Stomach (tissue), 9 donors: ENCODE data around the gene FIGLA. TPM values are rescaled to one million over a fixed set of nuclear protein-coding genes. Genes with fewer than 3 reads are reported as not detected.
"Not testable (repeated sequence)": the region's sequence is repeated elsewhere in the genome, so short reads cannot be mapped to it uniquely, and the experiment has no call there.

Experiments used
- DNase-seq, 2 donors: peaks; one replicate each; pipeline versions ENCODE4 v3.0.0 to v3.0.0-alpha.2; 2013 to 2019
- H3K27ac ChIP-seq, 5 donors: fragments of 200-600 bp in 4 of 5; sonication (generic) in 4 of 5; one replicate each; pipeline ENCODE4 v1.5.1; 2013 to 2019; ENCODE audit warnings: mild to moderate bottlenecking in 1 of 5, moderate library complexity in 1 of 5
- H3K27me3 ChIP-seq, 3 donors: fragments of 200-600 bp; sonication (generic); one replicate each; pipeline ENCODE4 v1.5.1; 2017 to 2019; ENCODE audit warnings: mixed run types in 1 of 3
- H3K36me3 ChIP-seq, 4 donors: fragments of 200-600 bp; sonication (generic); 1 replicate in 3 of 4; 2 replicates in 1 of 4; pipeline ENCODE4 v1.5.1; 2016 to 2019
- H3K4me1 ChIP-seq, 4 donors: fragments of 200-600 bp; sonication (generic); one replicate each; pipeline ENCODE4 v1.5.1; 2016 to 2019
- H3K4me3 ChIP-seq, 4 donors: fragments of 200-600 bp; sonication (generic) in 3 of 4; one replicate each; pipeline ENCODE4 v1.5.1; 2016 to 2019; ENCODE audit warnings: mild to moderate bottlenecking in 1 of 4
- H3K9me3 ChIP-seq, 4 donors: fragments of 200-600 bp; sonication (generic); one replicate each; pipeline ENCODE4 v1.5.1; 2016 to 2019
- CTCF ChIP-seq, 7 experiments: fragments of 450-650 bp in 4 of 7; fragments of 200-600 bp in 3 of 7; sonication (generic) in 3 of 7; IDR thresholded peaks; one replicate each; pipeline ENCODE4 v1.5.1; 2016 to 2019; ENCODE audit warnings: antibody characterized with exemption in 7 of 7, control low read depth in 2 of 7, mild to moderate bottlenecking in 1 of 7
- EP300 ChIP-seq: sonication (generic); formaldehyde crosslinking; IDR thresholded peaks from one replicate; pipeline ENCODE4 v1.6.1; 2017; ENCODE audit warnings: antibody characterized with exemption
- POLR2A ChIP-seq, 4 donors: fragments of 450-650 bp; IDR thresholded peaks; one replicate each; pipeline ENCODE4 v1.6.1; 2016; ENCODE audit warnings: antibody characterized with exemption in 4 of 4, control low read depth in 2 of 4, mild to moderate bottlenecking in 1 of 4, moderate library complexity in 1 of 4
- POLR2AphosphoS5 ChIP-seq, 3 donors: sonication (generic); formaldehyde crosslinking; IDR thresholded peaks; one replicate each; pipeline ENCODE4 v1.6.1; 2016; ENCODE audit warnings: antibody characterized with exemption in 3 of 3
- WGBS, 5 donors: extraction: QIAGEN DNeasy Blood & Tissue Kit in 3 of 5; methylation state at CpG; one replicate each; pipeline versions ENCODE4 v1.1.5 to v1.1.7; 2013 to 2018; 5-methylcytosine and 5-hydroxymethylcytosine counted together
- intact Hi-C: fragments of 100-400 bp; cut with DNase I; formaldehyde crosslinking; loops from one replicate; pipeline ENCODE4 v1.15.1; 2023; ENCODE audit warnings: low total_unique reads
- polyA plus RNA-seq, 3 donors: library from polyadenylated mRNA; stranded (reverse); fragments of 200-250 nt; gene quantifications; one replicate each; pipeline ENCODE4 v1.2.3, GENCODE V29; 2013
- total RNA-seq, 5 donors: library from RNA; depleted of rRNA; stranded (reverse); fragments of >200 nt; gene quantifications; one replicate each; pipeline versions ENCODE4 v1.1.0 to v1.2.3, GENCODE V29; 2014 to 2016
- donor health status: healthy with polysubstance abuse.
- donor health status: Bipolar disorder and iron deficiency.
- donor health status: healthy.

FIGLA gene
- total and polyA plus RNA-seq, 8 donors, result 0.75 TPM; not detected in 7

GRCh38 chr2:70799706-70800105, 9.3 kb upstream of the FIGLA start:
- no peak for DNase-seq
- no peak overlapping the region for H3K4me3 ChIP-seq
- no peak overlapping the region for H3K27ac ChIP-seq
- H3K4me1 ChIP-seq, result no peaks in the 10 kb centered on the region
- peaks cover 0 to 24% (median 6%) of the 10 kb centered on the region in 4 donors for H3K9me3 ChIP-seq
- peaks cover 0 to 25% (median 0%) of the 10 kb centered on the region in 3 donors for H3K27me3 ChIP-seq
- TF ChIP-seq CTCF (IDR thresholded peaks at IDR 0.05), result no peak
- no peak for TF ChIP-seq EP300
- TF ChIP-seq POLR2AphosphoS5 (IDR thresholded peaks at IDR 0.05), result no peak
- no peaks in the 10 kb centered on the region for H3K36me3 ChIP-seq
- intact Hi-C loops, result no loop called here
- WGBS, 5 donors, result 85 to 91% (median 87%) methylated on average over 2 of the region's 2 CpGs

- H3K36me3 ChIP-seq, intact Hi-C loops, H3K4me3 ChIP-seq, H3K4me1 ChIP-seq, H3K27ac ChIP-seq, DNase-seq: not testable (repeated sequence)
- peaks cover 0 to 24% (median 6%) of the 10 kb centered on the region in 4 donors for H3K9me3 ChIP-seq
- H3K27me3 ChIP-seq, result peaks cover 0 to 41% (median 0%) of the 10 kb centered on the region in 3 donors
- WGBS, 5 donors, result 64 to 87% (median 75%) methylated on average over 3 of the region's 3 CpGs
These were observed 7.6 kb upstream of the FIGLA start for GRCh38 chr2:70797996-70798395.

- Histone ChIP-seq H3K4me3 (no peak overlapping the region), H3K4me1 (no peaks in the 10 kb centered on the region), H3K9me3 (peaks cover 0 to 24% (median 6%) of the 10 kb centered on the region in 4 donors), H3K36me3 (no peaks in the 10 kb centered on the region), H3K27me3 (peaks cover 0 to 41% (median 0%) of the 10 kb centered on the region in 3 donors), H3K27ac (no peak overlapping the region)
- TF ChIP-seq POLR2AphosphoS5 (IDR thresholded peaks at IDR 0.05), result no peak
- TF ChIP-seq POLR2A (IDR thresholded peaks at IDR 0.05), result no peak
- TF ChIP-seq EP300, result no peak
- TF ChIP-seq CTCF (IDR thresholded peaks at IDR 0.05), result no peak
- intact Hi-C loops, result no loop called here
- DNase-seq, result no peak
- WGBS, 5 donors, result 40 to 55% (median 51%) methylated on average over 2 of the region's 2 CpGs
These were observed 7.1 kb upstream of the FIGLA start for GRCh38 chr2:70797506-70797905.

GRCh38 chr2:70796262-70796661, 5.8 kb upstream of the FIGLA start:
- peaks cover 0 to 24% (median 6%) of the 10 kb centered on the region in 4 donors for H3K9me3 ChIP-seq
- no peak overlapping the region for H3K27ac ChIP-seq
- 70 to 100% (median 75%) methylated on average over 1 of the region's 1 CpG for WGBS, 5 donors
- H3K27me3 ChIP-seq, result peaks cover 0 to 44% (median 8%) of the 10 kb centered on the region in 3 donors
- H3K4me1 ChIP-seq, result no peaks in the 10 kb centered on the region
- no peak for TF ChIP-seq POLR2A (IDR thresholded peaks at IDR 0.05)
- no peak for TF ChIP-seq POLR2AphosphoS5 (IDR thresholded peaks at IDR 0.05)
- no peak for TF ChIP-seq CTCF (IDR thresholded peaks at IDR 0.05)
- no peak for TF ChIP-seq EP300
- intact Hi-C loops, result no loop called here
- no peak overlapping the region for H3K4me3 ChIP-seq
- H3K36me3 ChIP-seq, result no peaks in the 10 kb centered on the region
- no peak for DNase-seq

GRCh38 chr2:70795164-70795995, 4.9 kb upstream of the FIGLA start:
- WGBS, 5 donors, result 62 to 68% (median 65%) methylated on average over 4 of the region's 4 CpGs
- no peak for DNase-seq
- H3K9me3 ChIP-seq, result peaks cover 0 to 17% (median 3%) of the 10 kb centered on the region in 4 donors
- intact Hi-C loops, result no loop called here
- H3K4me3 ChIP-seq, result no peak overlapping the region
- TF ChIP-seq CTCF (IDR thresholded peaks at IDR 0.05) (no peak), POLR2A (IDR thresholded peaks at IDR 0.05) (no peak), POLR2AphosphoS5 (IDR thresholded peaks at IDR 0.05) (no peak), EP300 (no peak)
- H3K36me3 ChIP-seq, result no peaks in the 10 kb centered on the region
- no peak overlapping the region for H3K27ac ChIP-seq
- peaks cover 0 to 52% (median 17%) of the 10 kb centered on the region in 3 donors for H3K27me3 ChIP-seq
- H3K4me1 ChIP-seq, result peaks cover 3 to 7% (median 6%) of the 10 kb centered on the region in 4 donors
